ENCODE measurements around the gene ZNF576. TPM values are rescaled to one million over a fixed set of nuclear protein-coding genes. Genes with fewer than 3 reads are reported as not detected.
"Not testable (repeated sequence)": the region's sequence is repeated elsewhere in the genome, so short reads cannot be mapped to it uniquely, and the experiment has no call there.

ZNF576 gene
- polyA plus RNA-seq, 6 donors from 2014 or later, result 2.3 to 13.6 (median 10.1) TPM

DNA sequence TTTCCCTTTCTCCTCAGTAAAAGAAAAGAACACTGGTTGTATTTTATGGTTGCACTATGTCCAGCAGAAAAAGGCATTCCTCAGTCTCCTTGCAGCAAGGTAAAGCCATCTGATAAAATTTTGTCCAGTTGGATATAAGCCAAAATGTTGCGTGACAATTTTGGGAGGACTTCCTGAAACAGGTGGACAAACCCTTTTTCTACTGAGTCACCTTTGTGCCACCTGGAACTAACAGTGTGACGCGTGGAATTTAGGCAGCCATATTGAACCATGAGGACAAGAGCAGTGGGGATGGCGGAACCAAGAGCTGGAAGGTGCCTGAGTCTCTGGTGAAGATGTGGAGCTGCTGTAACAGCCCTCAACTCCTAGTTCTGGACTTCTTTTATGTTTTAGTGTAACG, 35.1 kb downstream of the ZNF576 start:
- Mint-ChIP-seq H3K36me3 (no peaks in the 10 kb centered on the region), H3K4me3 (no peak overlapping the region), H3K27me3 (peaks cover 0 to 51% (median 43%) of the 10 kb centered on the region in 3 donors), H3K27ac (no peak overlapping the region), H3K4me1 (peaks cover 3 to 13% (median 7%) of the 10 kb centered on the region in 3 donors), H3K9me3 (no peaks in the 10 kb centered on the region)
- no peak for ATAC-seq (ENCODE audit: low read depth in 2 of 2)
- no peak for DNase-seq

DNA sequence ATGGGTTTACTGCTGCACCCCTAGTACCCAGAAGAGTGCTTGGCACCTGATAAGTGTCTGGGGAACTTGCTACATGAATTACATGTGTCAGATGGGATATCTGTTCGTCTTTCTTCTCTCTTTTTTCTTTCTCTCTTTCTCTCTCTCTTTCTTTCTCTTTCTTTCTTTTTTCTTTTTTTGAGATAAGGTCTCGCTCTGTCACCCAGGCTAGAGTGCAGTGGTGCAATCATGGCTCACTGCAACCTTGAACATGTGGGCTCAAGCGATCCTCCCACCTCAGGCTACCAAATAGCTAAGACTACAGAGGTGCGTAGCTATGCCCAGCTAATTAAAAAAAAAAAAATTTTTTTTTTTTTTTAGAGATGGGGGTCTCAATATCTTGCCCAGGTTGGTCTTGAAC, 37.1 kb downstream of the ZNF576 start:
- H3K4me1 Mint-ChIP-seq, result peaks cover 7 to 12% (median 10%) of the 10 kb centered on the region in 3 donors
- H3K4me3 Mint-ChIP-seq, result no peak overlapping the region
- no peaks in the 10 kb centered on the region for H3K9me3 Mint-ChIP-seq
- no peak overlapping the region for H3K27ac Mint-ChIP-seq
- DNase-seq, result no peak
- ATAC-seq (ENCODE audit: low read depth in 2 of 2), result no peak
- H3K27me3 Mint-ChIP-seq, result peaks cover 0 to 48% (median 46%) of the 10 kb centered on the region in 3 donors
- no peaks in the 10 kb centered on the region for H3K36me3 Mint-ChIP-seq

DNA sequence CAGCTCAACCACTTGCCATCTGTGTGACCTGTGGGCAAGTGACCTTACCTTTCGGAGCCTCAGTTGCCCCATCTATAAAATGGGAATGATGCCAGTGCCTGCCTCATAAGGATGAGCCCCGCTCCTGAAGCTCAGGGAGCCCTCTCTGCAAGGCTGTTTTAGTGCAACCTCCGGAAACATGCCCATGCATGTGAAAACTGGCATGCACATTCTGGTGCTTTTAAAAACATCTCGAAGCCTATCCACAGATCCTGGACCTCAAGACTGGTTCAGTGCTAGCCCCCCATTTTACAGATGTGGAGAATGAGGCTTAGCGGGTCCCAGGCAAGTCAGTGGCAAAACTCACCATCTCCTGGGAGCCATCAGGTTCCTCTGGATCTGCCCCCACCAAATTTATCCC, 37.7 kb downstream of the ZNF576 start:
- no peak for DNase-seq
- H3K27ac Mint-ChIP-seq, result no peak overlapping the region

DNA sequence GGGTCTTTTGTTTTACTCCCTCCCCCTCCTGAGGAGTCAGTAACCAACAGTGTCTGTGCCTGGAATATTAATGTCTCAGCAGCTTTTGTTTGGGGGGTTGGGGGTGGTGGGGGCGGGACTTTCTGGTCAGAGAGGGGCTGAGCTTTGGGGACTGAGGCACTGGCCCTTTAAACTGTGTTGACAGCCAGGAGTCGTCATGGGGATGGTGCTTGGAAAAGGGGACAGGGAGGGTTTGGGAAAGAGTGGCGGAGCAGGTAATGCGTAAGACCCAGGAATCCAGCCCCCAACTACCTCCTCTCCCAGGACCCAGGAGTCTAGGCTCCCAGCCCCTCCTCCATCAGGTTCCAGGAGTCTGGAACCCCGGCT, 38.1 kb downstream of the ZNF576 start:
- H3K27me3 Mint-ChIP-seq, result peaks cover 0 to 57% (median 56%) of the 10 kb centered on the region in 3 donors
- no peaks in the 10 kb centered on the region for H3K9me3 Mint-ChIP-seq
- H3K4me3 Mint-ChIP-seq, result no peak overlapping the region
- no peak for DNase-seq
- H3K36me3 Mint-ChIP-seq, result no peaks in the 10 kb centered on the region
- H3K4me1 Mint-ChIP-seq, result peaks cover 15 to 20% (median 19%) of the 10 kb centered on the region in 3 donors
- H3K27ac Mint-ChIP-seq, result no peak overlapping the region
- no peak for ATAC-seq (ENCODE audit: low read depth in 2 of 2)

More for the DNA sequence above, 37.7 kb downstream of the ZNF576 start:
- Mint-ChIP-seq H3K27me3 (peaks cover 0 to 54% (median 52%) of the 10 kb centered on the region in 3 donors), H3K9me3 (no peaks in the 10 kb centered on the region), H3K36me3 (no peaks in the 10 kb centered on the region), H3K4me1 (peaks cover 13 to 17% (median 15%) of the 10 kb centered on the region in 3 donors), H3K4me3 (no peak overlapping the region)
- no peak for ATAC-seq (ENCODE audit: low read depth in 2 of 2)

DNA sequence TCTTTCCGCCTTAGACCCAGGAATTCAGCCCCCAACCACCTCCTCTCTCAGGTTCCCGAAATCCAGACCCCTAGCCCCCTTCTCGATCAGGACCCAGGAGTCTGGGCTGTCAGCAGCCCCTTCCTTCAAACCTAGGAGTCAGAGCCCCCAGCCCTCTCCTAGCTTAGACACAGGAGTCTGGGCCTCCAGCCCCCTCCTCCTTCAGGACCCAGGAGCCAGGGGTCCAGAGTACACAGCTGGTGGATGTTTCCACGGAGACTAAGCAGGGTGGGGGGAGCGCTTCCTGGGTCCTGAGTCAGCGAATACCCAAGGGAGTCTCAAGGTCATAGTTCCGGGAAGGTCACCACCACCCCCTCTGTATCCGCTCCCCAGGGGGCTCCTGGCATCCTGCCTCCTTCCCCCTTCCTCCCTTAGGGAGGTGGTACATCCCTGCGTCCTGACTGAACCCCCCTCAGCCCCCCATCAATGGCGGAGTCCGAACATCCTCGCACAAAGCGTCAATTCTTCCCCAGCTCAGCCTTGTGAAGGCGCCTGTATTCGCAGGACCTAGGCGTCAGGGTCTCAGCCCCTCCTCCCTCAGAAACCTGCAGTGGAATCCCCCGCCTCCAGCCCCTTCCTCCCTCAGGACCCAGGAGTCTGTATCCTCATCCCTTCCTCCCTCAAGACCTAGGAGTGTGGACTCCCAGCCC, 38.6 kb downstream of the ZNF576 start:
- peak overlapping the region in 2 of 6 donors; percentile 64 to 94 for H3K27ac Mint-ChIP-seq
- H3K9me3 Mint-ChIP-seq, result no peaks in the 10 kb centered on the region
- peaks cover 0 to 58% (median 56%) of the 10 kb centered on the region in 3 donors for H3K27me3 Mint-ChIP-seq
- no peaks in the 10 kb centered on the region for H3K36me3 Mint-ChIP-seq
- peaks cover 17 to 21% (median 20%) of the 10 kb centered on the region in 3 donors for H3K4me1 Mint-ChIP-seq
- DNase-seq, result no peak
- no peak overlapping the region for H3K4me3 Mint-ChIP-seq
- no peak for ATAC-seq (ENCODE audit: low read depth in 2 of 2)

DNA sequence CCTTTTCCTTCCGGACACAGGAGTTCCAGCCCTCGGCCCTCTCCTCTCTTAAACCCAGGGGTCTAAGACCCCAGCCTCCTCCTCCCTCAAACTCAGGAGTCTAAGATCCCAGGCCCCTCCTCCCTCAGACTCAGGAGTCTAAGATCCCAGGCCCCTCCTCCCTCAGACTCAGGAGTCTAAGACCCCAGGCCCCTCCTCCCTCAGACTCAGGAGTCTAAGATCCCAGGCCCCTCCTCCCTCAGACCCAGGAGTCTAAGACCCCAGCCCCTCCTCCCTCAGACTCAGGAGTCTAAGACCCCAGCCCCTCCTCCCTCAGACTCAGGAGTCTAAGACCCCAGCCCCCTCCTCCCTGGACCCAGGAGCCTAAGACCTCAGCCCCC, 39.2 kb downstream of the ZNF576 start:
- Mint-ChIP-seq H3K27ac (peak overlapping the region in 1 of 6 donors; percentile 64), H3K4me1 (peaks cover 21 to 26% (median 25%) of the 10 kb centered on the region in 3 donors), H3K27me3 (peaks cover 0 to 63% (median 60%) of the 10 kb centered on the region in 3 donors)
- not testable (repeated sequence) for H3K9me3 Mint-ChIP-seq; DNase-seq; H3K36me3 Mint-ChIP-seq; ATAC-seq (ENCODE audit: low read depth in 2 of 2); H3K4me3 Mint-ChIP-seq

DNA sequence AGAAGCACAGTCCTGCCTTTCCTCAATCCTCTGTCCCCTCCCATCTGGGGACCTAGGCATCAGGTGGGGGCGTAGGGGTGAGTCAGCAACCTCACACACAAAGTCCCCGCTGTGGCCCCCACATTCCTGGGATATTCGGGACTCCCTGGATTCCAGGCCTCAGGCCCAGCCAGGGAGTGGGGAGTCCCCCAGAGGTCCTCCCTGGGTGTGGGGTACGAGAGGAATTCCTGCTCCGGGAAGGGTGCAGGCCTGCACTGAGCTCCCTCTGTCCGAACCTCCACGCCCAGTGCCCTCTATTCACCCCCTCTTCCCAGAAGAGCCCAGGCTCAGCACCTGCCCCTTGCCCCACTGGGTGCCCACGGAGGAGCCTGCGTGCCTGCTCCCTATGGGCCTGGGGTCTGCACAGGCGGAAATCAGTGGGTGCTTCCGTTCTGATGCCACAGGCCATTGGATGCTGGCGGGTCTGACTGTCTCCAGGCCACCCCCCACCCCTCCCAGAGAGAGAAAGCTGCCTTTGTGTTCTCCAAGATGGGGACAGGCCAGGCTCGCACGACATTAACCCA, 39.8 kb downstream of the ZNF576 start:
- Mint-ChIP-seq H3K4me3 (no peak overlapping the region), H3K27ac (no peak overlapping the region), H3K4me1 (peaks cover 23 to 30% (median 29%) of the 10 kb centered on the region in 3 donors), H3K27me3 (peaks cover 2 to 70% (median 67%) of the 10 kb centered on the region in 3 donors), H3K9me3 (no peaks in the 10 kb centered on the region), H3K36me3 (no peaks in the 10 kb centered on the region)
- no peak for DNase-seq
- no peak for ATAC-seq (ENCODE audit: low read depth in 2 of 2)

DNA sequence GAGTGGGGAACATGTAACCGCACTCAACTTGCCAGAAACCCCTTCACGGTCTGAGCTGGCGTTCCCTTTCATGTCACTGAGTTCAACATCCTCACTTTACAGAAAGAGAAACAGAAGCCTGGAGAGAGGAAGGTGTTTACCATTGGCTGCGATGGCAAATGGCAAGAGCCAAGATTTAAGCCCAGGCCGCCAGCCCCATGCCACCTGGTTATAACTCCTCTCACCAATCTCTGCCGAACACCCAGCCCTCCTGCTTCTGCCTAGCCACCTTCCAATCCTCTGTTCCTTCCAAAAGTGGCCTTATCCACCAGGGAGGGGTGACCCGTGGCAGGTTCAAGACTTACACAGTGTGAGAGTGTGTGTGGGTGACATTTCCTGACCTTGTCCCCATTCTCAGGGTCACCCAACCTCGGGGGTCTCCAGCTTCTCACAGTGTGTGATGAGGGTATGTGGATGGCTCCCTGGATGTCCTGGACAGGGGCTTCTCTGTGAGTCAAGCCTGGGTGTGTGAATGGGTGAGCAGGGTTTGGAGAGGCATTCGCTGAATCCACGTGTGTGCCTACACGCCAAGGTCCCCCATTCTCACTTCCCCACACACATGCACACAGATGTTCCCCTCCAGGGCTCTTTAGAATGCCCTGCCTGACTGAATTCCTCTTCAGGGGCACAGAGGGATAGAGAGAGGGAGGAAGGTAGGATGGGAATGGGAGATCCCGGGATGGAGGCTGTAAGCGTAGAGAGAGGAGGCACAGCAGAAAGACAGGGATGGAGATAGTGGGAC, 42.0 kb downstream of the ZNF576 start:
- no peaks in the 10 kb centered on the region for H3K9me3 Mint-ChIP-seq

DNA sequence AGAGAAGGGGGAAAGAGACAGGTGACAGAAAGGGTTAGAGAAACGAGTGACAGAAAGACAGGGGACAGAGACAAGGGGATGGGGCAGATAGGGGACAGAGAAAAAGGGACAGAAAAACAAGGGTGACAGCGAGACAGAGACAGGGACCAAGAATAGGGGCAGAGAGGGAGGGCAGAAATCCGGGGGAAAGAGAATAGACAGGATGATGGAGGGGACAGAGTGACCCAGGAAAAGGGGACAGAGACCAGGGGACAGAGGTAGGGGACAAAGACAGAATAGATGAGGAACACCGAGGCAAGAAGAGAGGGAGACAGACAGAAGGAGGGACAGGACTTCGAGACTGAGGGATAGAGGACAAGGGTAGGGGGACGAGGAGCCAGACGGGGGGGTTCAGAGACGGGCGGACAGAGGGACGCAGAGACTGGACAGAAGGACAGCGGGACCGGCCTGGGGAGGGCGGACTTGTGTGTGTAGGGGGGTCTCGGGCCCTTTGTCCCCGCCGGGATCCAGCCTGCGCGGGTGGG, 42.7 kb downstream of the ZNF576 start:
- Mint-ChIP-seq H3K27me3 (peaks cover 11 to 64% (median 58%) of the 10 kb centered on the region in 3 donors), H3K4me3 (peak overlapping the region; percentile 57 to 92 (median 83)), H3K4me1 (peaks cover 23 to 34% (median 33%) of the 10 kb centered on the region in 3 donors), H3K9me3 (no peaks in the 10 kb centered on the region), H3K27ac (peak overlapping the region in 5 of 6 donors; percentile 16 to 90 (median 46)), H3K36me3 (no peaks in the 10 kb centered on the region)
- DNase-seq, result no peak
- peak in 1 of 2 donors; percentile 10 for ATAC-seq (ENCODE audit: low read depth in 2 of 2)

More for the DNA sequence above, 42.0 kb downstream of the ZNF576 start:
- ATAC-seq (ENCODE audit: low read depth in 2 of 2) (peak; percentile 76 to 83), DNase-seq (peak; percentile 53)
- Mint-ChIP-seq H3K4me1 (peaks cover 23 to 34% (median 33%) of the 10 kb centered on the region in 3 donors), H3K27me3 (peaks cover 9 to 68% (median 62%) of the 10 kb centered on the region in 3 donors), H3K4me3 (peak overlapping the region; percentile 64 to 92 (median 83)), H3K27ac (peak overlapping the region in 4 of 6 donors; percentile 16 to 75 (median 37)), H3K36me3 (no peaks in the 10 kb centered on the region)

DNA sequence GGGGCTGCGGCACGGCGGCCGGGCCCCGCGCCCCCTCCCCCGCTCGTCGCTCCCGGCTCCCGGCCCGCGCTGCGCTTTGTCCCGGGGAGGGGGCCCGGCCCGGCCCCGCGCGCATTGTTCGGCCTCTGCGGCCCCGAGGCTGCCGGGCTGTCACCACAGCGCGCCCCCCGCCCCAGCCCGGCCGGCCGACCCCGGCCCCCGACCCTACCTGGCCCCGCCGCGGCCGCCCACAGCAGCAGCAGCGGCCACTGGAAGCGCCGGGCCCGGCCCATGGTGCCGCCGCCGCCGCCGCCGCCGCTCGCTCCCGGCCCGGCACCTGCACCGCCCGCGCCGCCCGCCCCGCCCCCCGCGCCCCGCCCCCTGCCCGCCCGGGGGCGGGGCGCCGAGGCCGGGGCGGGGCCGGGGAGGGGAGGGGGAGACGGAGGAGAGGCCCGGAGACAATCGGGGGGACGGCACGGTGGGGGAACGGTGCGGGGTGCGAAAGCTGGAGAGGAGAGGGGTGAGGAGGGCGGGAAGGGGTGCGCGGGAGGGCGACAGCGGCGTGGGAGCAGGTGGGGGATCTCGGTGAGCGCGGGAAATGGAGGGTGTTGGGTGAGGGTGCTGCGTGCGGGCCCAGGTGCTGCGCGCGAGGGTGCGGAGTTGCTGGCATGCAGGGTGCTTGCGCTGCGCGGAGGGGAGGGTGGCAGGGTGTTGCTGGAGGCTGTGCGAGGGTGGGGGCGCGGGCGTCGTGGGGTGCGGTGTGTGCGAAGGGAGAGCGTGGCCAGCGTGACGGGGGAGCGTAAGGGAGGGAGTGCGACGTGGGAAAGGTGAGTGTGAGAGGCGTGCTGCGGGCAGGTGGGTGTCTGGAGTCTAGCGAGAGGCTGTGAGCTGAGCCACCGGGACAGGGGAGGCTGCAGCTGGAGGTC, 43.4 kb downstream of the ZNF576 start, which contains the start of gene CADM4:
Gene CADM4 (minus strand): TSS at position 332 of the 905 bp plus-strand sequence. CDS start 60 bp downstream, at position 272.
- Mint-ChIP-seq H3K36me3 (no peaks in the 10 kb centered on the region), H3K9me3 (no peaks in the 10 kb centered on the region), H3K27ac (peak within 1 kb of the TSS in 5 of 6 donors; percentile 23 to 90 (median 65)), H3K4me3 (peak within 1 kb of the TSS; percentile 79 to 92 (median 86)), H3K4me1 (peaks cover 23 to 34% (median 33%) of the 10 kb centered on the region in 3 donors), H3K27me3 (peaks cover 11 to 65% (median 63%) of the 10 kb centered on the region in 3 donors)
- peak; percentile 27 for DNase-seq
- ATAC-seq (ENCODE audit: low read depth in 2 of 2), result peak; percentile 69 to 78

DNA sequence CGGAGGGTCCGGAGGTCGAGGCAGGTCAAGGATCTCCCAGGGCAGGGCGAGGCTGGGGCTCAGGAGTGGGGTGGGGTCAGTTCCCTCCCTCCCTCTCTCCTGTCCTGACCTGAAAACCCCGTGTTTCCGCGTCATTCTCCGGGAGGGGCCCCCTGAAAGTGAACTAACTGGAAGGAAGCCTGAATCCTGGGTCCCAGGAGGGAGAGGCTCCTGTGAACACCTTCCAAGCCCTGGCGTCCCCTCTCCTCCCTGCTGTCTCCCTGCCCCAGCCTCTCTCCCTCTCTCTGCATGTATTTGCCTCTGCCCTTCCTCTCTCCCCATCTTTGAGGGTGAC, 44.0 kb downstream of the ZNF576 start:
- H3K4me1 Mint-ChIP-seq, result peaks cover 23 to 29% (median 28%) of the 10 kb centered on the region in 3 donors
- H3K36me3 Mint-ChIP-seq, result no peaks in the 10 kb centered on the region
- no peak for DNase-seq
- peaks cover 11 to 58% (median 57%) of the 10 kb centered on the region in 3 donors for H3K27me3 Mint-ChIP-seq
- H3K27ac Mint-ChIP-seq, result peak overlapping the region in 2 of 6 donors; percentile 24 to 47
- peak overlapping the region; percentile 66 to 91 (median 84) for H3K4me3 Mint-ChIP-seq
- H3K9me3 Mint-ChIP-seq, result no peaks in the 10 kb centered on the region
- ATAC-seq (ENCODE audit: low read depth in 2 of 2), result no peak

DNA sequence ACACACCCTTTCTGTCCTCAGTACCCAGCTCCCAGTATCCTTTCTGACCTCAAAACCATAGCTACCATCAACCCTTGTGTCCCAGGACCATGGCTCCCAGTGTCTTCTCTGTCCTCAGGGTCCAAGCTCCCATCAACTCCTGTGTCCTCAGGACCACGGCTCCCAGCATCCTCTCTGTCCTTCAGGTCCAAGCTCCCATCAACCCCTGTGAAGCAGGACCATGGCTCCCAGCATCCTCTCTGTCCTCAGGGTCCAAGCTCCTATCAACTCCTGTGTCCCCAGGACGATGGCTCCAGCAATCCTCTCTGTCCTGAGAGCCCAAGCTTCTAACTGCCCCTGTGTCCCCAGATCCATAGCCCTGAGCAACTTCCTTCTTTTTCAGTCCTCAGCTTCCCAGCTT, 44.9 kb downstream of the ZNF576 start:
- Mint-ChIP-seq H3K4me1 (peaks cover 23 to 29% (median 27%) of the 10 kb centered on the region in 3 donors), H3K36me3 (no peaks in the 10 kb centered on the region), H3K27me3 (peaks cover 11 to 55% (median 49%) of the 10 kb centered on the region in 3 donors), H3K27ac (peak overlapping the region in 1 of 6 donors; percentile 89), H3K9me3 (peaks cover 0 to 5% (median 0%) of the 10 kb centered on the region in 7 donors), H3K4me3 (peak overlapping the region; percentile 66 to 87 (median 81))
- DNase-seq (no peak), ATAC-seq (ENCODE audit: low read depth in 2 of 2) (no peak)
